HG02973 (cell line): ENCODE data around the gene GRID1.
"Not testable (repeated sequence)": the region's sequence is repeated elsewhere in the genome, so short reads cannot be mapped to it uniquely, and the experiment has no call there.

Experiments
- ATAC-seq: cut with Tn5 transposase; IDR thresholded peaks from one replicate; pipeline ENCODE4 v1.9.1; 2021; ENCODE audit warnings: moderate library complexity; ENCODE audit not compliant: unreplicated experiment

The GRID1 gene

DNA sequence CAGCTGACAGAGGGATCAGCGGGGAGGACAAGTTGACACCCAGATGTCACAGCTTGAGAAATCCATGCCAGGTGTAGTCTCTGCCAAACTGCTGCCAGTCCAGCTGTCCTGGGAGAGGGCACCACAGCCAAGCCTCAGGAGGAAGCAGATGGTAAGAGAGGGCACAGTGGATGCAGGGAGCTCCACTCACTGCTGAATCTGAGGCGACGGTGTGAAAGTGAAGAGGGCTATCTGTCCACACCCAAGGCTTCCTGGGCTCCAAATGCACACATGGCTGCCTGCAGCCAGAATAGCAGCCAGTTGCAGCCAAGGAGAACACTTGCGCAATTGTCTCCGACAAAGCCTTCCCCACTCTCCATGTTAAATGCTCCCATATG lies 502.4 kb downstream of the GRID1 start:
- ATAC-seq: no peak

GRCh38 chr10:85863301-85864172 lies 503.1 kb downstream of the GRID1 start:
- no peak for ATAC-seq

GRCh38 chr10:85862771-85863170 lies 503.8 kb downstream of the GRID1 start:
- no peak for ATAC-seq

- no peak for ATAC-seq
These were observed 504.9 kb downstream of the GRID1 start for GRCh38 chr10:85861513-85862197.

GRCh38 chr10:85859859-85860258 lies 506.7 kb downstream of the GRID1 start:
- ATAC-seq: no peak

DNA sequence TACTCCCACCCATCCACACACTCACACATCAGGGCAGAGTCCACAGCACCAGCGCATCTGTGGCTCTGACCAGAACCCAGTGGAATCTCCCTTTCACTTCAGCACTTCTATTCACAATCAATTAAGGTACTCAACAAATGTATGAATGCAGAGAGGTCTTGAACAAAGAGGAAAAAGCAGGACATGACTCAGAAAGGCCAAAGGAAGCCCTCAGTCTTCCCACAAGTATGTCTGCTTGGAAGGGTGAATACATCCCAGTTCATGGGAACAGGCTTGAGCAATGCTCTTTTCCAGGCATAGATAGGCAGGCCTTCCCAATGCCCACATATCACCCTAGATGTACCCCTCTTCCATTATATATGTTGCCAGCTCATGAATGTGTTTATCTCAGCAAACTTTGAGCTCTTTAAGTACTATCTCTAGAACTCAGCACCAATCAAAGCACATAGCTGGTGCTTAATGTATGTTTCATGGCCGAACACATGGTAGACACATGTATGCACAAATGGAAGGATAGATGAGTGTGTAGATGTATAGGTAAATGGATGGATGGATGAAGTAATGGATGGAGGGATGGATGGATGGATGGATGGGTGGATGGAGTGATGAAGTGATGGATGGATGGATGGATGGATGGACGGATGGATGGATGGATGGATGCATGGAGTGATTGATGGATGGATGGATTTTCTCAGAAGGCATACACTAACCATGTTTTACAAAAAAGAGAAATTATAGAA lies 507.6 kb downstream of the GRID1 start:
- ATAC-seq: no peak

- no peak for ATAC-seq
These were observed 508.8 kb downstream of the GRID1 start for GRCh38 chr10:85857791-85858190.

DNA sequence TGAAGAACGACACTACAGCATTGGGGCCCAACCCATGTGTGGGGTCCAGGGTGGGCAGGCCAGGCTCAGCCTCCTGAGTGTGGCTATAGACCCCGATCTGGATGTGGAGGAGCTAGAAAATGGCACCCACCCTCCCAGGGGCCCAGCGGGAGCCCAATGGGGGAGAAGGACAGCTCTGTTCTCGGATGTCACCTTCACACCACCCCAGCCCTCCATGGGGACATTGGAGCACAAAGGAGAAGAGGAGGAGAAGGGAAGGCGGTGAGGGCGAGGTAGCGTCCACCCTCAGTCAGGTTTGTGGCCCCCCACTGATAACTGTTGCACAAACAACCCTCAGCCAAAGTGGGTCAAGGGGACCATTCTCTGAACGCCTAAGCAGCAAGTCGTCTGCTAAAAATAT lies 509.3 kb downstream of the GRID1 start:
- no peak for ATAC-seq

- ATAC-seq: no peak
These were observed 514.7 kb downstream of the GRID1 start for GRCh38 chr10:85851934-85852333.

- ATAC-seq: no peak
These were observed 515.3 kb downstream of the GRID1 start for GRCh38 chr10:85851325-85851724.

DNA sequence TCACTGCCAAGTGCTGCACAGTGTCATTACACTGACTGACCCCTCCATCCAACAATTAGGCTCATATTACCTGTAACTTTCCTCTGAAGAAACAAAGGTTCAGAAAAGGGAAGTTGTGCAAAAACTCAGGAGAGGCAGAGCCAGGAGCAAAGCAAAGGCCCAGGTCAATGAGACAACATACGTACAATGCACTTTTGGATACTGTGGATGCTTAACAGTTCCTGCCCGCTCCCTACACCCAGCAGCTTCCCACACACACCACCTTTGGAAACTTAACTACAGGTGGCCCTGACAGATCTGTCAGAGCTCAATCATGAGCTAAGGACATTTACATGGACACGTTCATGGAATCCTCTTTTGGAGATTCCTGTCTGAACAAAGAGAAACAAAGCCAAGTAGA lies 515.9 kb downstream of the GRID1 start:
- no peak for ATAC-seq

DNA sequence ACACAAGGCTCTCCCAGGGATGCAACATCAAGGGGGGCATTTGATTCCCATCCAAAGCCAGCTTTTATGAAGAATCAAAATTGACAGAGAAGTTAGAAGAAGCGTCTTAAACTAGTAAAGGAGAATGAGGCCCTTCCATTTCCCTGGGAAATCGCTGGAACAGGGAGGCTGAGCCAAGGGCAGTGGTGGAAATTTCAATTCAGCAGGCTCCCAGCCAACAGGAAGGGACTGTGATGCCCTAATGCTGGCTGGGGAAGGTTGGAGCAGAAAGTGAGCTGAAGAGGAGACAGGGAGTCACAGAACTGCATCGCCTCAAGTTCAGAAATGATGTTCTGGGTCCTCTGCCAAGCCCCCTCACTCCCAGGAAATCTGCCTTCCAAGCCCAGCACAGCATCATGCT lies 517.3 kb downstream of the GRID1 start:
- no peak for ATAC-seq

- no peak for ATAC-seq
These were observed 517.8 kb downstream of the GRID1 start for GRCh38 chr10:85848756-85849155.

DNA sequence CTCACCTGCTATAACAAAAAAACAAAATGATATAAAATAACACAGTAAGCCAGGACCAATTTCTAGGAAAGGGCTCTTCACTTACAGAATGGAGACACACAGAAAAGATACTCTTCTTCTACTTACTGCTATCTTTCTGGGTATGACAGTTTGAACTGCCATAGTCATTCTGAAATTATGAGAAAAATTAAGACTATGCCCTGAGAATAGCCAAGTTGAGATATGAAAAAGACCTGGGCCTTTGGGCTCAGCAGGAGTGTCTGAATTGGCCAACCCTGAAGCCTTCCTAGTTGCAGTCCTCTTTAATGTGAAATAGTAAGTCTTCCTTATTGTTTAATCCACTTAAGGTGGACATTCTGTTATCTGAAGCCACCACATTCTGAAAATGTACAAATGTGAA lies 519.5 kb downstream of the GRID1 start:
- ATAC-seq: no peak

DNA sequence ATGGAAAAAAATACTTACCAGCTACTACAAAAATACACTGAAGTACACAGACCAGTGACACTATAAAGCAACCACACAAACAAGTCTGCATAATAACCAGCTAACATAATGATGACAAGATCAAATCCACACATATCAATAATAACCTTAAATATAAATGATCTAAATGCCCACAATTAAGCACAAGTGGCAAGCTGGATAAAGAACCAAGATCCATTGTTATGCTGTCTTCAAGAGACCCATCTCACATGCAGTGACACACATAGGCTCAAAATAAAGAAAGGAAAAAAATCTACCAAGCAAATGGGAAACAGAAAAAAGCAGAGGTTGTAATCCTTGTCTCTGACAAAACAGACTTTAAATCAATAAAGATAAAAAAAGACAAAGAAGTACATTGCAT lies 527.9 kb downstream of the GRID1 start:
- not testable (repeated sequence) for ATAC-seq

GRCh38 chr10:85832988-85833387 lies 533.6 kb downstream of the GRID1 start:
- no peak for ATAC-seq

- no peak for ATAC-seq
These were observed 535.2 kb downstream of the GRID1 start for GRCh38 chr10:85831422-85831821.

- ATAC-seq: no peak
These were observed 540.2 kb downstream of the GRID1 start for GRCh38 chr10:85826377-85826776.

DNA sequence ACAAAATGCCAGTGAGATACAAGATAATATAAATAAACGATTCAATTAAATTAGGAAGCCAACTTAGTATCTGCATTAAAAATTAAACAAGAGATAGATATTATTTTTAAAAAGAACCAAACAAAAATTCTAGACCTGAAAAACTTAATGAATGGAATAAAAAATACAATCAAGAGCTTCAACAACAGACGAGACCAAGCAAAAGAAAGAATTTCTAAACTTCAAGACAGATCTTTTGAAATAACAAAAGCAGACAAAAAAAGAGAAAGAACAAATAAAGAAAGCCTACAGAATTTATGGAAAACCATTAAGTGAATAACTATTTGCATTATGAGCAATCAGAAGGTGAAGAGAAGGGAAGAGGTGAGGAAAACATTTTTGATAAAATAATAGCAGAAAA lies 555.2 kb downstream of the GRID1 start:
- no peak for ATAC-seq

DNA sequence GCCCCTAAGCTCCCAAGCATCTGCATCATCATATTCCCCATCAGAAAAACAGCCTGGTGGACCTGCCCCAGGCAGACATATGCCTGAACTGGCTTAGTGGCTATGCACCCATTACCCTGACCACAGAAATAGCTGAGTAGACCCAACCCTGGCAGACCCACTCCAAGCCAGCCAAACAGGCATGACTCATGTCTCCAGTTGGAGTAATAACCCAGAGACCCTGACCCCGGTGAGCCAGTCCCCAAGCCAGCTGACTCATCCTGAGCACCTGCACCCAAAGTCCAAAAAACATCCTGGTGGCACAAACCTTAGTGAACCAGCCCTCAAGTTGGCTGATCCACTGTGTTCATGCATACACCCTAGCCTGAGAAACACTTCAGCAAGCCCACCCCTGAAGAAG lies 555.9 kb downstream of the GRID1 start:
- ATAC-seq: no peak

DNA sequence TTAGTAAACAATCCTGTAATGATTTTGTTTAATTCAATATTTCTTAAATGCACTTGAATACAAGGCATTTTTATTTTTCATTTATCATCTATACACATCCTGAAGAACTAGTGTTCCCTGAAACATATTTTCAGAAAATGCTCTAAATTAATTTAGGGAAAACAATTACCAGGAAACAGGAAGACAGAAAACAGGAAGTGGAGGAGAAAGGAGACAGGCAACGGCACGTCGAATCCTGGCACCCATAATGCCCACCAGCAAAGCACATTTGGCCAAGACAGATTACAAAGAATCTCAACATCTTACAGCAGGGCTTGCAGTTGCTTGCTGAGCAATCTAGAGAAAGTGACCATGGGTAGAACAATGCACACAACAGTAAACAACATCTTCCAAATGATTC lies 571.1 kb downstream of the GRID1 start:
- ATAC-seq: no peak

DNA sequence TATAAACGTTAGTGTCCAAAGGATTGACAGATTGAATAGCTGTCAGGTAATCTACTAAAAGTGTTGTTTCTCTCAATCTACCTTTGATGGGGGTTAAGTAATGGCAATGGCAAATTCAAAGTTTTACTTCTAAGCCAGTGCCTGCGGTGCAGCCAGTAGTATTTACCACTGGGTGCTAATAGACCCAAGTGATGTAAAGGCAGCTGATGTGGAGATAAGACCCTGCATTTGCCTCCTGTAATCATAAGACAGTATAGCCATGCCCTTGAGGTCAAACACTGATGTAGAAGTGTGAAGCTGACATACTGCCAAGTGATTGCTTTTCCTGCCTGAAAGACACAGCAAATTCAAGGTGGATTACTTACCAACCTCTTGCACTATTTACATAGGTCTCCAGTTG lies 572.0 kb downstream of the GRID1 start:
- no peak for ATAC-seq
